Retina (tissue), 1 donor: Measurements from ENCODE around the gene SPDYE18.
"Not testable (repeated sequence)": the region's sequence is repeated elsewhere in the genome, so short reads cannot be mapped to it uniquely, and the experiment has no call there.

ENCODE experiments used
- DNase-seq: peaks from one replicate; pipeline ENCODE4 v3.0.0-alpha.2; 2016

SPDYE18 gene

GRCh38 chr7:77062557-77062956 is at the start of gene SPDYE18:
Gene SPDYE18, minus strand, starts transcription at chr7:77062558. Its CDS starts 2,046 bp downstream, at chr7:77060512.
- DNase-seq = not testable (repeated sequence)

- not testable (repeated sequence) for DNase-seq
These were observed 46.0 kb upstream of the SPDYE18 start for GRCh38 chr7:77108362-77108761.

- DNase-seq = not testable (repeated sequence)
These were observed 45.3 kb upstream of the SPDYE18 start for GRCh38 chr7:77107659-77108058.

GRCh38 chr7:77105904-77106303 is 43.5 kb upstream of the SPDYE18 start:
- DNase-seq = not testable (repeated sequence)

GRCh38 chr7:77102671-77103070 is 40.3 kb upstream of the SPDYE18 start:
- DNase-seq = not testable (repeated sequence)

GRCh38 chr7:77101187-77101586 is 38.8 kb upstream of the SPDYE18 start:
- DNase-seq = not testable (repeated sequence)

GRCh38 chr7:77100501-77100900 is 38.1 kb upstream of the SPDYE18 start:
- DNase-seq = not testable (repeated sequence)

- DNase-seq = not testable (repeated sequence)
These were observed 29.9 kb upstream of the SPDYE18 start for GRCh38 chr7:77092301-77092700.

- not testable (repeated sequence) for DNase-seq
These were observed 19.8 kb upstream of the SPDYE18 start for GRCh38 chr7:77082192-77082591.

GRCh38 chr7:77080236-77080635 is 17.9 kb upstream of the SPDYE18 start:
- DNase-seq = not testable (repeated sequence)

GRCh38 chr7:77079624-77080023 is 17.3 kb upstream of the SPDYE18 start:
- DNase-seq = not testable (repeated sequence)

- not testable (repeated sequence) for DNase-seq
These were observed 16.8 kb upstream of the SPDYE18 start for GRCh38 chr7:77079112-77079511.

- not testable (repeated sequence) for DNase-seq
These were observed 14.7 kb upstream of the SPDYE18 start for GRCh38 chr7:77077060-77077459.

- not testable (repeated sequence) for DNase-seq
These were observed 12.5 kb upstream of the SPDYE18 start for GRCh38 chr7:77074786-77075396.

GRCh38 chr7:77071108-77071507 is 8.8 kb upstream of the SPDYE18 start:
- DNase-seq = not testable (repeated sequence)

GRCh38 chr7:77065869-77066268 is 3.5 kb upstream of the SPDYE18 start:
- DNase-seq = not testable (repeated sequence)

- DNase-seq = not testable (repeated sequence)
These were observed 1.4 kb upstream of the SPDYE18 start for GRCh38 chr7:77063732-77064131.

GRCh38 chr7:77032261-77032660 is 30.1 kb downstream of the SPDYE18 start, which contains the start of gene SPDYE17:
Gene SPDYE17, minus strand, starts transcription at chr7:77032361. Its CDS starts 1,791 bp downstream, at chr7:77030570.
- not testable (repeated sequence) for DNase-seq

GRCh38 chr7:77026349-77026748 is 36.0 kb downstream of the SPDYE18 start:
- DNase-seq = not testable (repeated sequence)

GRCh38 chr7:77010074-77010680 is 52.2 kb downstream of the SPDYE18 start:
- DNase-seq = peak; percentile 28

GRCh38 chr7:77008000-77008399 is 54.4 kb downstream of the SPDYE18 start:
- not testable (repeated sequence) for DNase-seq

GRCh38 chr7:77006127-77007110 is 55.9 kb downstream of the SPDYE18 start:
- not testable (repeated sequence) for DNase-seq
